ENCODE data around the gene SYTL2. TPM values are rescaled to one million over a fixed set of nuclear protein-coding genes. Genes with fewer than 3 reads are reported as not detected.
A peak's percentile ranks its signal among the peaks of the same experiment; 100 is the strongest.

SYTL2 gene
- total and polyA plus RNA-seq, 4 experiments from 2014 or later = 3.9 to 35.7 (median 28.2) TPM

DNA sequence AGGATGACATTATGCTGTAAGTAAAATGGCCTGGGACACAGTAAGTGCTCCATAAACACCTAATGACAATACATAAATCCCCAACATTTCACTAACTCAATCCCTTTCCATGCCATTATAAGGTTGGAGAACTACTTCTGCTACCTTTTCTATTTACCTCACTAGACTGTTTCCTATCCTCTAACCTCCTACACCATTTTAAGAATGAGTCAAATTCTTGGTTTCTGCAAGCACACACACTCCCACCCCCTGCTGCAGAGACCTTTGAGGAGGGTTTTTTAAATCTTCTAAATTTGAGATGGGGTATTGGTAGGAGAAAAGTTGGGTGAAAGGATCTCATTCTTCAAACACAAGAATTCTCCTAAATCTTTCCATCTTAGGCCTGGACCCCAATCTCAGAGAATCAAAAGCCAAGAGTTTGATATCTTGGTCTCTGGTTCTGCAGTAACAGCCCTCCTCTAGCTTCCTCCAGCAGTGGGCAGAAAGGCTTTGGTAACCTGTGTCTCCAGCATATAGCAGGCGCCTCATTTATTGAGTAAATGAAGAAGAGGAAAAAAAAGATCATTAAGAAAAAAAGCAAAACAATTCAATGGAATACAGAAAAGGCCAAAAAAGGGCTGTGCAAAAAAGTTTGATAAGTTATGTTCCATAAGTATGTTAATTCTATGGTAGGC, 42.3 kb downstream of the SYTL2 start:
- DNase-seq = no peak
- H3K9me3 Mint-ChIP-seq = peaks cover 0 to 6% (median 0%) of the 10 kb centered on the region in 8 donors
- H3K4me1 Mint-ChIP-seq = peaks cover 11 to 69% (median 43%) of the 10 kb centered on the region in 4 donors
- ChIA-PET POLR2A (ENCODE audit: partially characterized antibody) (interaction anchor here (2.2 kb wide), 1 partner anchor 16 kb away, joined by 7 read pairs; no protein-coding TSS in a partner anchor), CTCF (ENCODE audit: partially characterized antibody) (no interaction called here)
- Histone ChIP-seq H3K4me3 (ENCODE audit: low read length in 2 of 2) (no peak overlapping the region), H3K27me3 (ENCODE audit: insufficient read depth, low read length) (no peaks in the 10 kb centered on the region), H3K36me3 (ENCODE audit: insufficient read depth, low read length) (no peaks in the 10 kb centered on the region), H3K9me3 (ENCODE audit: control insufficient read depth in 1 of 2, low read length in 2 of 2) (no peaks in the 10 kb centered on the region), H3K4me1 (ENCODE audit: insufficient read depth, low read length) (no peaks in the 10 kb centered on the region), H3K27ac (ENCODE audit: low read depth, low read length) (no peak overlapping the region)
- H3K27me3 Mint-ChIP-seq = peaks cover 0 to 1% of the 10 kb centered on the region in 2 donors
- H3K27ac Mint-ChIP-seq = peak overlapping the region in 2 of 7 donors; percentile 8 to 38
- peaks cover 5 to 19% of the 10 kb centered on the region in 2 donors for H3K36me3 Mint-ChIP-seq
- intact Hi-C loops (cut with micrococcal nuclease) = no loop called here
- H3K4me3 Mint-ChIP-seq = no peak overlapping the region

DNA sequence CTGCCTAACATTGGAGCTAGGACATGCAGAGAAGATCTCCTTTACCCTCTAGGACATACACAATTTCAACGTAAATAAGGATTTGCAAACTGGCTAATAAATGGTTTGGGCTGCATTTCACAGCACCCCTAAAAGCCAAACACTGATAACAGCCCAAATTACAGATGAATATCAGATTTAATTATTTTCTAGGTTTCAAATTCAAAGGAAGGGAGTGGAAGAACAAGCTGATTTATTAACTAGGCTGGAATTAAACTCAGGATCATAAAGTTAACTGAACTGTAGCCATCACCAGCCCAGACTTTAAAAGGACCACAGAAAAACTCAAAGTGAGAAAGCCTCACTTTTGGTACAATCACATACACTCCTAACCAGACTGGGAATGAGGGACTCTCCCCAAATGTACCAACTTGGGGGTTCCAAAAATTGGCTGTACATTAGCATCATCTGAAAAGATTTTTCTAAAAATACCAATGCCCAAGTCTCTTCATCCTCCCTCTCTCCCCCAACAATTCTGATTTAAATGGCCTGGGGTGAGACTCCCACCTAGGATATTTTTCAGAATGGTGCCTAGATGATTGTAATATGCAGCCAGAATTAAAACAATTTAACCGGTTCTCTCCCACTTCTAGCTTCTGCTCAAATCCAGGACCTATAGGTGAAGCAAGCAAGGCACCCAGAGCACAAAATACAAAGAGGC, 43.5 kb downstream of the SYTL2 start:
- H3K4me1 Mint-ChIP-seq = peaks cover 13 to 75% (median 44%) of the 10 kb centered on the region in 4 donors

DNA sequence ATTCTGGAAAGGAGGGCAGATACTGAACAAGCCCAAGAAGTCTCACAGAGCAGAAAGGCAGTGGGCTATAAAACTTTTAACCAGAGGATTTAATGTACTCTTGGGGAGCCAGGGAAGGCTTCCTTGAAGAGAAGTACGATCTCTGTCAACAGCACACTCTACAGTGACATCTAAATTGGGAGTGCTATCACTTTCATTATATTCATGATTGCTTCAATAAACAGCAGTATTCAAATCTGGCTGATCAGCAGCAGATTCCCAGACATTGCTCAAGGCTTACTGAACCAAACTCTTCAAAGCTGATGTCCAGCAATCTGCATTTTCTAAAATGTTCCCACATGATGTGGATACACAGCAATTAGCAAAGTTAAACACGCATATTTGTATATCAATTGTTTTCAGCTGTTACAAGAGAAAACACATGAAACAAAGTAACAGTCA, 44.2 kb downstream of the SYTL2 start:
- Histone ChIP-seq H3K9me3 (ENCODE audit: control insufficient read depth in 1 of 2, low read length in 2 of 2) (no peaks in the 10 kb centered on the region), H3K4me1 (ENCODE audit: insufficient read depth, low read length) (no peaks in the 10 kb centered on the region), H3K27ac (ENCODE audit: low read depth, low read length) (no peak overlapping the region), H3K27me3 (ENCODE audit: insufficient read depth, low read length) (no peaks in the 10 kb centered on the region), H3K4me3 (ENCODE audit: low read length in 2 of 2) (no peak overlapping the region), H3K36me3 (ENCODE audit: insufficient read depth, low read length) (no peaks in the 10 kb centered on the region)
- Mint-ChIP-seq H3K27ac (no peak overlapping the region), H3K4me1 (peaks cover 13 to 81% (median 47%) of the 10 kb centered on the region in 4 donors), H3K9me3 (peaks cover 0 to 6% (median 0%) of the 10 kb centered on the region in 8 donors), H3K4me3 (no peak overlapping the region), H3K36me3 (peaks cover 5 to 23% of the 10 kb centered on the region in 2 donors), H3K27me3 (peaks cover 0 to 1% of the 10 kb centered on the region in 2 donors)
- CTCF ChIA-PET (ENCODE audit: partially characterized antibody) = interaction anchor here (0.5 to 1.4 kb wide), 2 partner anchors 13 to 72 kb away, joined by 3 to 4 read pairs; no protein-coding TSS in a partner anchor
- POLR2A ChIA-PET (ENCODE audit: partially characterized antibody) = interaction anchor here (1.3 to 2.2 kb wide), 3 partner anchors 9 to 43 kb away, joined by 4 to 7 read pairs (median 4); no protein-coding TSS in a partner anchor
- intact Hi-C loops (cut with micrococcal nuclease) = no loop called here
- DNase-seq = no peak

More for the DNA sequence above, 43.5 kb downstream of the SYTL2 start:
- Histone ChIP-seq H3K27ac (ENCODE audit: low read depth, low read length) (no peak overlapping the region), H3K9me3 (ENCODE audit: control insufficient read depth in 1 of 2, low read length in 2 of 2) (no peaks in the 10 kb centered on the region), H3K4me1 (ENCODE audit: insufficient read depth, low read length) (no peaks in the 10 kb centered on the region), H3K4me3 (ENCODE audit: low read length in 2 of 2) (no peak overlapping the region), H3K27me3 (ENCODE audit: insufficient read depth, low read length) (no peaks in the 10 kb centered on the region), H3K36me3 (ENCODE audit: insufficient read depth, low read length) (no peaks in the 10 kb centered on the region)
- intact Hi-C loops (cut with micrococcal nuclease) = no loop called here
- Mint-ChIP-seq H3K4me3 (no peak overlapping the region), H3K9me3 (peaks cover 0 to 6% (median 0%) of the 10 kb centered on the region in 8 donors), H3K27ac (peak overlapping the region in 2 of 7 donors; percentile 6 to 37), H3K36me3 (peaks cover 5 to 23% of the 10 kb centered on the region in 2 donors), H3K27me3 (peaks cover 0 to 1% of the 10 kb centered on the region in 2 donors)
- POLR2A ChIA-PET (ENCODE audit: partially characterized antibody) = interaction anchor here (1.3 to 2.2 kb wide), 3 partner anchors 10 to 42 kb away, joined by 4 to 7 read pairs (median 4); no protein-coding TSS in a partner anchor
- CTCF ChIA-PET (ENCODE audit: partially characterized antibody) = interaction anchor here (1.4 kb wide), 1 partner anchor 72 kb away, joined by 3 read pairs; no protein-coding TSS in a partner anchor
- no peak for DNase-seq

DNA sequence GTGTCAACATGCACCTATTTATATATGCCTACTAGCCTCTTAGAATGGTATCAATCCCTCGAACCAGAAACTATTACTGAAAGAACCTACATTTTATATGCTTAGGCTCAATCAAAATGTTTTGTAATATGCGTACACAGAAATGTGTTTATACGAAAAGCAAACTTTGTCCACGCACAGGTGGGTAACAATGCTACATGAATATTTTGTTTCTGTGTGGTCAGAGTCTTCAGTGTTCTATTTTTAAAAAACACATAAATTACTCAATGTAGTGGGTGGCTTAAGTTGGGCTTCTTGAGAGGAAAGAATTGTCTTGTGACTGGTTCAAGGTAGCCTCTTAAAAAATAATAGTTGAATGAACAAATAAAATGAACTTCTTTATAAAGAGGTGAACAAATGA, 46.1 kb downstream of the SYTL2 start:
- H3K27me3 Mint-ChIP-seq = peaks cover 0 to 1% of the 10 kb centered on the region in 2 donors
- CTCF ChIA-PET (ENCODE audit: partially characterized antibody) = no interaction called here

DNA sequence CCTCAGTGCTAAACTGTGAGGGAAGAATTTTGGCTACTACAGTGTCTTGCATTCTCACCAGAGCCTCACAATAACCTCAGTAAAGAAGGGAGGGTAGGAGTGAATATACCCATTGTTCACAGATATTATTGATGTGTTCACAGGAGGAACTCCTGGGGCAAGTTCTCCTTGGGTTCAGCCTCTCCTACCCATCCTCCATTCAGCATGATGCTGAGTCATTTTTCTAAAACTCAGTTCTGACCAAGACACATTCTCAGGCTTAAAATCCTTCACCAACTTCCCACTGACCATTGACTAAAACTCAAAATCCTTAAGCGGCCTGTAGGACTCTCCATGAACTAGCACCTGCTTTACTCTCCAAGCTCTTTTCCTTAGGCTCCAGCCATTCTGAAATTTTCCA, 48.7 kb downstream of the SYTL2 start:
- H3K27me3 ChIP-seq (ENCODE audit: insufficient read depth, low read length) = no peaks in the 10 kb centered on the region
- H3K4me3 ChIP-seq (ENCODE audit: low read length in 2 of 2) = no peak overlapping the region
- intact Hi-C loops (cut with micrococcal nuclease) = no loop called here
- H3K27me3 Mint-ChIP-seq = no peaks in the 10 kb centered on the region
- peak overlapping the region in 3 of 7 donors; percentile 3 to 11 (median 6) for H3K27ac Mint-ChIP-seq
- H3K27ac ChIP-seq (ENCODE audit: low read depth, low read length) = no peak overlapping the region
- H3K4me3 Mint-ChIP-seq = no peak overlapping the region
- peaks cover 27% of the 10 kb centered on the region for H3K4me1 ChIP-seq (ENCODE audit: insufficient read depth, low read length)
- no peaks in the 10 kb centered on the region for H3K36me3 ChIP-seq (ENCODE audit: insufficient read depth, low read length)
- peaks cover 25 to 84% (median 55%) of the 10 kb centered on the region in 4 donors for H3K4me1 Mint-ChIP-seq
- DNase-seq = no peak
- H3K9me3 ChIP-seq (ENCODE audit: control insufficient read depth in 1 of 2, low read length in 2 of 2) = no peaks in the 10 kb centered on the region
- ChIA-PET CTCF (ENCODE audit: partially characterized antibody) (no interaction called here), POLR2A (ENCODE audit: partially characterized antibody) (no interaction called here)
- no peaks in the 10 kb centered on the region for H3K9me3 Mint-ChIP-seq
- H3K36me3 Mint-ChIP-seq = peaks cover 5 to 14% of the 10 kb centered on the region in 2 donors

More for the DNA sequence above, 46.1 kb downstream of the SYTL2 start:
- Mint-ChIP-seq H3K4me1 (peaks cover 17 to 85% (median 49%) of the 10 kb centered on the region in 4 donors), H3K9me3 (peaks cover 0 to 6% (median 0%) of the 10 kb centered on the region in 8 donors), H3K27ac (no peak overlapping the region), H3K36me3 (peaks cover 6 to 20% of the 10 kb centered on the region in 2 donors), H3K4me3 (no peak overlapping the region)
- H3K4me1 ChIP-seq (ENCODE audit: insufficient read depth, low read length) = peaks cover 8% of the 10 kb centered on the region
- intact Hi-C loops (cut with micrococcal nuclease) = no loop called here
- H3K9me3 ChIP-seq (ENCODE audit: control insufficient read depth in 1 of 2, low read length in 2 of 2) = no peaks in the 10 kb centered on the region
- no peaks in the 10 kb centered on the region for H3K27me3 ChIP-seq (ENCODE audit: insufficient read depth, low read length)
- no peak for DNase-seq
- no peaks in the 10 kb centered on the region for H3K36me3 ChIP-seq (ENCODE audit: insufficient read depth, low read length)
- POLR2A ChIA-PET (ENCODE audit: partially characterized antibody) = no interaction called here
- H3K4me3 ChIP-seq (ENCODE audit: low read length in 2 of 2) = no peak overlapping the region
- H3K27ac ChIP-seq (ENCODE audit: low read depth, low read length) = no peak overlapping the region

DNA sequence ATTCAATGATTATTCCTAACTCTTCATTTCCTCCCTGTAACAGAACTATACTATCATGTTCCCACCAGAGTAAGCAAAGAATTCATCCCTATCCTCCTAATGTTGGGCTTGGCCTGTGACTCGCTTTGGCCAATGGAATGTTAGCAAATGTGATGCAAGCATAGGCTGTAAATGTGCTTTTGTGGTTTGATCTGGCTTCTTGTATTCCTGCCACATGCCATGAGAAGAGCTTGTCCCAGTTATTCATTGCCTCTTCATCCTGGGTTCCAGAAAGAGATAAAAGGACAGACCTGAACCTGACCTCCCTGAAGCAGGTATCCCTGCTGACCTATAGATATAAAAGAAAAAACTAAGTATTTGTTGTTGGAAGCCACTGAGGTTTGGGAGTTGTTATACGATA, 51.0 kb downstream of the SYTL2 start:
- Mint-ChIP-seq H3K36me3 (peaks cover 3 to 14% of the 10 kb centered on the region in 2 donors), H3K4me1 (peaks cover 44 to 86% (median 61%) of the 10 kb centered on the region in 4 donors), H3K27ac (peak overlapping the region in 5 of 7 donors; percentile 2 to 32 (median 8)), H3K4me3 (peak overlapping the region in 1 of 8 donors; percentile 26), H3K9me3 (no peaks in the 10 kb centered on the region), H3K27me3 (no peaks in the 10 kb centered on the region)
- ChIA-PET POLR2A (ENCODE audit: partially characterized antibody) (interaction anchor here (0.8 kb wide), 1 partner anchor 15 kb away, joined by 3 read pairs; no protein-coding TSS in a partner anchor), CTCF (ENCODE audit: partially characterized antibody) (interaction anchor here (1.2 kb wide), 1 partner anchor 49 kb away, joined by 3 read pairs; no protein-coding TSS in a partner anchor)
- Histone ChIP-seq H3K4me1 (ENCODE audit: insufficient read depth, low read length) (peaks cover 50% of the 10 kb centered on the region), H3K4me3 (ENCODE audit: low read length in 2 of 2) (no peak overlapping the region), H3K9me3 (ENCODE audit: control insufficient read depth in 1 of 2, low read length in 2 of 2) (no peaks in the 10 kb centered on the region), H3K27ac (ENCODE audit: low read depth, low read length) (no peak overlapping the region), H3K27me3 (ENCODE audit: insufficient read depth, low read length) (no peaks in the 10 kb centered on the region), H3K36me3 (ENCODE audit: insufficient read depth, low read length) (no peaks in the 10 kb centered on the region)
- intact Hi-C loops (cut with micrococcal nuclease) = no loop called here
- DNase-seq = no peak

Data from CD4-positive, alpha-beta memory T cell (primary cell).